ENCODE data around the gene NME4. TPM values are rescaled to one million over a fixed set of nuclear protein-coding genes. Genes with fewer than 3 reads are reported as not detected.

Gene NME4
- total and polyA plus RNA-seq, 10 of the 15 experiments (the other 5 are each of a cell fraction or from before 2014, with no cell fraction given) = 11.0 to 235 (median 97.7) TPM

GRCh38 chr16:401468-402348 lies 4.7 kb downstream of the NME4 start, which contains the start of gene DECR2 (continued):
- TF ChIP-seq HDGF (IDR thresholded peaks at IDR 0.05) (0 out of 2 replicates have a peak, but pooled peaks have one; percentile 53), HDAC6 (IDR thresholded peaks at IDR 0.05; ENCODE audit: unreplicated experiment) (no peak), SMARCA5 (IDR thresholded peaks at IDR 0.05) (peak; percentile 94), NKRF (conservative IDR thresholded peaks at IDR 0.05) (peak; percentile 71), YY1 (IDR thresholded peaks at IDR 0.05; ENCODE audit: low read depth, low read length) (peak; percentile 51; the same call in 1 of the 2 replicates), NBN (IDR thresholded peaks at IDR 0.05) (peak; percentile 64), RELA (IDR thresholded peaks at IDR 0.05; ENCODE audit: borderline replicate concordance, partially characterized antibody) (peak; percentile 62), POLR2AphosphoS5 (IDR thresholded peaks at IDR 0.05; ENCODE audit: low read length) (peak; percentile 75; the same call in 1 of the 2 replicates)

DNA sequence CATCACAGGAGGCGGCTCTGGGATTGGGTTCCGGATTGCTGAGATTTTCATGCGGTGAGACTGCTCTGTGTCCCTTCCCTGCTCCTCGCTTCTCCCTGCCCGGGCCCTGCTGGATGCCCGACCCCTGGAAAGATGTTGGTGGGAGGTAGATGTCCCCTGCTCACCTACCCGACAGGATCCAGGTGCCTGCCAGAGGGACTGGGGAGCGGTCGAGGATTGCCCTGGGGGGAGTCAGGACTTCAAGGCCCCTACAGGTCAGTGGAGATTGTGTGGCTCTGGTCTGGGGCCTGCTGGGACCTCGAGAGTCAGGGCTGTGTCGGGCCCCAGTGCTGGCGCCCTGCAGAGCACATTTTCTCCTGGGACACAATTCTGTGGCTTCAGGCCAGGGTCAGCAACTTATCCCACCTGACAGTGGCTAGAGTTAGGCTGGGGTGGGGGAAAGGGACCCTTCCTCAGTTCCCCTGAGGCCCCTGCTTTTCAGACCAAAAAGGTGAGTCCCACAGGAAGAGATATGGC lies 8.0 kb downstream of the NME4 start:
- intact Hi-C loops (cut with micrococcal nuclease; ENCODE audit: unreplicated experiment) = no loop called here
- 96% methylated on average over 12 of the region's 12 CpGs for WGBS (ENCODE audit: insufficient coverage, insufficient replicate concordance, low lambda C conversion rate, missing lambda C conversion rate)
- H3K36me3 ChIP-seq (ENCODE audit: control insufficient read depth in 2 of 2, insufficient read depth in 2 of 2, low read length in 1 of 2) = no peaks in the 10 kb centered on the region
- ChIA-PET CTCF (no interaction called here), POLR2A (no interaction called here), SMC1A (ENCODE audit: uncharacterized antibody, unreplicated experiment) (no interaction called here), RAD21 (ENCODE audit: unreplicated experiment) (no interaction called here)
- H3K4me2 ChIP-seq (ENCODE audit: control insufficient read depth, insufficient read depth) = no peak overlapping the region
- no peak overlapping the region for H3K27ac ChIP-seq (ENCODE audit: control insufficient read depth, insufficient read depth)
- peaks cover 4% of the 10 kb centered on the region; the same call in 1 of the 2 replicates for H3K4me1 ChIP-seq (ENCODE audit: control insufficient read depth, insufficient read depth, low read length)
- no TSS peak for BruUV-seq (replicated peaks)
- no peak overlapping the region for H3K4me3 ChIP-seq
- H3K9ac ChIP-seq (ENCODE audit: control insufficient read depth, insufficient read depth, low read length) = no peak overlapping the region
- H3K79me2 ChIP-seq (ENCODE audit: control insufficient read depth, insufficient read depth, low read length) = no peaks in the 10 kb centered on the region
- H2AFZ ChIP-seq (ENCODE audit: control insufficient read depth, low read depth, low read length) = no peak overlapping the region
- FAIRE-seq = no peak
- no peak for DNase-seq (ENCODE audit: low read depth, low spot score)
- H3K27me3 ChIP-seq (replicated peaks in 1 of 2; ENCODE audit: control insufficient read depth in 2 of 2, insufficient read depth in 2 of 2, low read length in 1 of 2) = no peaks in the 10 kb centered on the region
- in situ Hi-C loops (cut with MboI) = no loop called here
- H4K20me1 ChIP-seq (ENCODE audit: control insufficient read depth, insufficient read depth) = no peaks in the 10 kb centered on the region
- no peak for ATAC-seq
- no peaks in the 10 kb centered on the region for H3K9me3 ChIP-seq (replicated peaks; ENCODE audit: control insufficient read depth, insufficient read depth, low read length)
- TF ChIP-seq PBX3 (IDR thresholded peaks at IDR 0.05; ENCODE audit: insufficient replicate concordance, low read depth, low read length) = no peak
- TF ChIP-seq RUNX3 (IDR thresholded peaks at IDR 0.05; ENCODE audit: low read length) = no peak
- no peak for TF ChIP-seq TCF3 (IDR thresholded peaks at IDR 0.05; ENCODE audit: borderline replicate concordance, insufficient read depth, low read depth, low read length)
- no peak for TF ChIP-seq NKRF (conservative IDR thresholded peaks at IDR 0.05)
- no peak for TF ChIP-seq EZH2 (IDR thresholded peaks at IDR 0.05; ENCODE audit: borderline replicate concordance, control insufficient read depth, low read depth, low read length)
- TF ChIP-seq MYC (IDR thresholded peaks at IDR 0.05; ENCODE audit: insufficient read depth, insufficient read length, insufficient replicate concordance, low read length, severe bottlenecking) = no peak
- no peak for TF ChIP-seq ASH2L (IDR thresholded peaks at IDR 0.05; ENCODE audit: borderline replicate concordance, low read depth)
